GM12864 (cell line): ENCODE results near the gene KLK1.
"Not testable (repeated sequence)": the region's sequence is repeated elsewhere in the genome, so short reads cannot be mapped to it uniquely, and the experiment has no call there.

Source experiments
- DNase-seq: peaks from one replicate; pipeline ENCODE4 v3.0.0-alpha.2; 2011; ENCODE audit warnings: low read depth
- H3K4me3 ChIP-seq: 2 replicates; pipeline ENCODE4 v1.5.1; 2011; ENCODE audit warnings: mild to moderate bottlenecking, low read depth, low read length, control low read depth
- TF ChIP-seq, protein P1 (sequence below): IDR thresholded peaks from 2 replicates; pipeline ENCODE4 v1.5.1; 2011; ENCODE audit warnings: low read depth, mild to moderate bottlenecking, moderate library complexity, low read length, control low read depth, inconsistent platforms; ENCODE audit errors: missing control alignments

KLK1 gene

DNA sequence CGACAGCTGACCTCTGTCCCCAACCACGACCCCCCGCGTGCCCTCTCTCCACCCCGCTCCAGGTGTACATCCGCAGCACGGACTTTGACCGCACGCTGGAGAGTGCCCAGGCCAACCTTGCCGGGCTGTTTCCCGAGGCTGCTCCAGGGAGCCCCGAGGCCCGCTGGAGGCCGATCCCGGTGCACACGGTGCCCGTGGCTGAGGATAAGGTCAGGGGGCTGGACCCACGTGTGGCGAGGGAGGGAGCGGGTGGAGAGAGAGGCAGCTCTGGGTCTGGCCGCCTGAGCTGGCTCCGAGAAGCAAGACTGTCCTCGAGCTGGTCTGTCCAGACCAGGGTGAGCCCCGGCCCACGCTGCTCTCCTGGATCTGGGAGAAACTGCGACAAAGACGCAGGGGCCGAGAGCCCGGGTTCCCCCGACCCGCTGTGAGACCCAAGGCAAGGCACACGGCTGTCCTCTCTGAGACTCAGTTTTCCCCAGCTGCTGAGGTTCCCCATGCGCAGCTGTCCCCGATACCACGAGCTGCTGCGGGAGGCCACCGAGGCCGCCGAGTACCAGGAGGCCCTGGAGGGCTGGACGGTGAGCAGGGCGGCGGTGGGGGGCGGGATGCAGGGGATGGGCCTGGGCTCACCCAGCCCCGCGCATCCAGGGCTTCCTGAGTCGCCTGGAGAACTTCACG, 31.9 kb downstream of the KLK1 start:
- no peak for DNase-seq
- no peak overlapping the region for H3K4me3 ChIP-seq
- TF ChIP-seq, protein P1, sequence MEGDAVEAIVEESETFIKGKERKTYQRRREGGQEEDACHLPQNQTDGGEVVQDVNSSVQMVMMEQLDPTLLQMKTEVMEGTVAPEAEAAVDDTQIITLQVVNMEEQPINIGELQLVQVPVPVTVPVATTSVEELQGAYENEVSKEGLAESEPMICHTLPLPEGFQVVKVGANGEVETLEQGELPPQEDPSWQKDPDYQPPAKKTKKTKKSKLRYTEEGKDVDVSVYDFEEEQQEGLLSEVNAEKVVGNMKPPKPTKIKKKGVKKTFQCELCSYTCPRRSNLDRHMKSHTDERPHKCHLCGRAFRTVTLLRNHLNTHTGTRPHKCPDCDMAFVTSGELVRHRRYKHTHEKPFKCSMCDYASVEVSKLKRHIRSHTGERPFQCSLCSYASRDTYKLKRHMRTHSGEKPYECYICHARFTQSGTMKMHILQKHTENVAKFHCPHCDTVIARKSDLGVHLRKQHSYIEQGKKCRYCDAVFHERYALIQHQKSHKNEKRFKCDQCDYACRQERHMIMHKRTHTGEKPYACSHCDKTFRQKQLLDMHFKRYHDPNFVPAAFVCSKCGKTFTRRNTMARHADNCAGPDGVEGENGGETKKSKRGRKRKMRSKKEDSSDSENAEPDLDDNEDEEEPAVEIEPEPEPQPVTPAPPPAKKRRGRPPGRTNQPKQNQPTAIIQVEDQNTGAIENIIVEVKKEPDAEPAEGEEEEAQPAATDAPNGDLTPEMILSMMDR: no peak

DNA sequence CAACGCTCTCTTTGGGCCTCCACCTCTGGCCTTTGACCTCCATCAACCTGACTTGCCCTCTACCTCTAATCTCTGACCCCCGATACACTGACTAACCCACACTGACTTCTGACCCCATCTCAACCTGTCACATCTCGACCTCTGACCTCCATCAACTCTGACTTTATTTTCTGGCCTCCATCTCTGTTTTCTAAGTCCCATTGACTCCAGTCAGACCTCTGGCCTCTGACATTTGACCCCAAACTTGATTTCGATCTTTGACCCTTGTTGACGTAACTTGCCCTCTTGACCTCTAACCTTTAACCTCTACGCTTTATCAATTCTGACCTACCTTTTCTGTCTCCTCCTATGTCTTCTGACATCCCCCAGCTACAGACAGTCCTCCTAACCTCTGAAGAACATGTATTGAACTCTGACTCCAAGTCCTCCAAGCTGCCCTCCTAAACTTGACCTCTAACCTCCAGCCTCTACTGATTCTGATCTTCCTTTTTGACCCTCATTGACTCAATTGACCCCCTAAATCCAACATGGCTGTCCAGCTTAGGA, 32.6 kb downstream of the KLK1 start:
- TF ChIP-seq, protein P1: no peak
- H3K4me3 ChIP-seq: no peak overlapping the region
- DNase-seq: no peak

DNA sequence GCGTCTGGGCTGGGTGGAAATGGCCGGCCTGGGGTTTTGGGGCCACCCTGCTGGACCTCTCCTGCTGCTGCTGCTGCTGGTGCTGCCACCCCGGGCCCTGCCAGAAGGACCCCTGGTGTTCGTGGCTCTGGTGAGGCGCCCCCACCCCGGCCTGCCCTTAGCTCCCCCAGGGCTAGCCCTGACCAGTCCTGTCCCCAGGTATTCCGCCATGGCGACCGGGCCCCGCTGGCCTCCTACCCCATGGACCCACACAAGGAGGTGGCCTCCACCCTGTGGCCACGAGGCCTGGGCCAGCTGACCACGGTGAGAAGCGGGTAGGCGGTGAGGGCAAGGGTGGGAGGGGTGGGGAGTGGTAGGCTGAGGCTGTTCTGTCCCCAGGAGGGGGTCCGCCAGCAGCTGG, 33.2 kb downstream of the KLK1 start, which contains the start of gene ACP4:
ACP4 (plus strand) TSS at position 20 of the 400 bp plus-strand sequence; CDS start at position 20, 0 bp downstream.
- H3K4me3 ChIP-seq: no peak within 1 kb of the TSS
- no peak for DNase-seq
- TF ChIP-seq, protein P1: no peak

DNA sequence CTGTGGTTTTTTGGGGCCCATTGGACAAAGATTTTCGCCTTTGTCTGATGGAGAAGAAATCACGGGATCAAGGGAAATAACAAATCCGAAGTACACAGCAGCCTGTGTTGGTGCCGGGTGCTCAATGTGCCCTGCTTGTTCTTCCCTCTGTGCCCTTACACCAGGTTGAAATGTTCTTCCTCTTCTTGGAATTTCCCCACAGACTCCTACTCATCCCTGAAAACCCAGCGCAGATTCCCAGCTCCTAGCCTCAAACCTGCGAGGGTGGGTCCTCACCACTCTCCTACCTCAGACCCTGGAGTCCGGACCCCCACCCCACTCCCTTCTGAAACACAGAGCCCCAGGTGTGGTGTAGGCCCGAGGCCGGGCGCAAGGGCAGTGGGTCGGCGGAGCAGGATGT, 38.3 kb downstream of the KLK1 start:
- TF ChIP-seq, protein P1: no peak
- DNase-seq: no peak

DNA sequence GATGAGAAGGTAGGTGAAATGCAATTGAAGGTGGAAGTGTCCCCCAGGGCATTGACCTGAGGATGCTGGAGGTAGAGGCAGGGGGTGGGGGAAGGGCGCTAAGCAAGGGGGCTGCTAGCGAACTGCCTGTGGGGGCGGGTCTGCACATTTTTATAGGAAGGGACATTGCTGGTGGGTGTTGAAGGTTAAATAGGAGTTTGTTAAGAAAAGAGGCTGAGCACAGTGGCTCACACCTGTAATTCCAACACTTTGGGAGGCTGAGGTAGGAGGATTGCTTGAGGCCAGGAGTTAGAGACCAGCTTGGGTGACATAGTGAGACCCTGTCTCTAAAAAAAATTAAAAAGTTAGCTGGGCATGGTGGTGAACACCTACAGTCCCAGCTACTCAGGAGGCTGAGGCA, 38.9 kb downstream of the KLK1 start:
- no peak overlapping the region for H3K4me3 ChIP-seq
- DNase-seq: no peak
- TF ChIP-seq, protein P1: no peak

More for the DNA sequence above, 38.3 kb downstream of the KLK1 start:
- no peak overlapping the region for H3K4me3 ChIP-seq

DNA sequence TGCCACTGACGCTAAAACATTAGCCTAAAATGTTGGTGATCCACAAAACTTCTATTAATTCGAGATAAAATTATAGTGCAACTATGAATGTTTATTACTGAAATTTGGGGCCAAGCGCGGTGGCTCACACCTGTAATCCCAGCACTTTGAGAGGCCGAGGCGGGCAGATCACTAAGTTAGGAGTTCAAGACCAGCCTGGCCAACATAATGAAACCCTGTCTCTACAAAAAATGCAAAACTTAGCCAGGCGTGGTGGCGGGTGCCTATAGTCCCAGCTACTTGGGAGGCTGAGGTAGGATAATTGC, 39.8 kb downstream of the KLK1 start:
- DNase-seq, H3K4me3 ChIP-seq: not testable (repeated sequence)

DNA sequence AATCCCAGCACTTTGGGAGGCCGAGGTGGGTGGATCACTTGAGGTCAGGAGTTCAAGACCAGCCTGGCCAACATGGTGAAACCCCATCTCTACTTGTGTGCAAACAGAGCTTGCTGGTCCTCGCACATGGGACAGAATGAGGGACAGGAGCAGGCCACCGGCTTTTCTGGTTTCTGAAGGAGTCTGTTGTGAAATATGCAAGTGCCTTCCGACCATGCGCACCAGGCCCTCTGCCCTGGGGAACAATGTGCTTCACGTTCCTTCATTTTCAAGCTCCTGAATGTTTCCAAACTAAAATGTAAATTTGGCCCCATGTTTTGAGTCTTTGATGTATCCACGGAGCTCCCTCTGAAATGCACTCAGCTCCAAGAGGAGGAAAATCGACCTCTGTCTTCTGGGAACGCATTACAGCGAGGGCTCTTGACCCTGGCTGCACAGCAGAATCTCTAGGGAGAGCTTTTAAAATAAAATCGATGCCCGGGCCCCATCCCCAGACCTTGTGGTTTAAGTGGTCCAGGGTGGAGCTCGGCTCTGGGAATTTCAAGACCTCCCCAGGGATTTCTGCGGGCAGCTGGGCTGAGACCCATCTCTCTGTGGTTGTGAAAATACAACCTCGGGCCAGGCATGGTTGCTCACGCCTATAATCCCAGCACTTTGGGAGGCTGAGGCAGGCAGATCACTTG, 42.7 kb downstream of the KLK1 start:
- DNase-seq: no peak
- TF ChIP-seq, protein P1: no peak

More for the DNA sequence above, 42.7 kb downstream of the KLK1 start:
- H3K4me3 ChIP-seq: no peak overlapping the region
